Measurements from ENCODE around the gene NTN5. TPM values are rescaled to one million over a fixed set of nuclear protein-coding genes. Genes with fewer than 3 reads are reported as not detected.

NTN5 gene
- total and polyA plus RNA-seq, 9 of the 15 experiments (the other 6 are each of a cell fraction or from before 2014, with no cell fraction given), result not detected

- TF ChIP-seq ZNF695 (CRISPR knock-in tag; IDR thresholded peaks at IDR 0.05) (0 out of 2 replicates have a peak, but pooled peaks have one; percentile 5), ARID3B (CRISPR knock-in tag; IDR thresholded peaks at IDR 0.05; ENCODE audit: borderline replicate concordance) (no peak), CXXC5 (CRISPR knock-in tag; IDR thresholded peaks at IDR 0.05) (no peak), TAF7 (tag; IDR thresholded peaks at IDR 0.05) (no peak), ZNF830 (CRISPR knock-in tag; IDR thresholded peaks at IDR 0.05) (peak; percentile 30; the same call in 1 of the 2 replicates), MITF (IDR thresholded peaks at IDR 0.05) (no peak), CTCF (IDR thresholded peaks at IDR 0.05 in 2 of 3, conservative IDR thresholded peaks at IDR 0.05 in 1 of 3; ENCODE audit: insufficient read depth in 2 of 3, low read depth in 1 of 3, low read length in 3 of 3) (no peak), KDM1A (IDR thresholded peaks at IDR 0.05) (no peak), BACH1 (tag; IDR thresholded peaks at IDR 0.05) (no peak), MAFK (IDR thresholded peaks at IDR 0.05; ENCODE audit: low read length) (no peak), ZBTB7A (IDR thresholded peaks at IDR 0.05; ENCODE audit: borderline replicate concordance, control insufficient read depth, low read depth, low read length) (peak; percentile 52; the same call in 1 of the 2 replicates), MED1 (CRISPR knock-in tag; IDR thresholded peaks at IDR 0.05; ENCODE audit: borderline replicate concordance) (no peak), ASH1L (IDR thresholded peaks at IDR 0.05; ENCODE audit: borderline replicate concordance, low read depth, partially characterized antibody) (no peak), SNAPC5 (CRISPR knock-in tag; IDR thresholded peaks at IDR 0.05) (no peak), ZNF23 (CRISPR knock-in tag; IDR thresholded peaks at IDR 0.05) (no peak), NKRF (IDR thresholded peaks at IDR 0.05; ENCODE audit: borderline replicate concordance) (no peak), RBM39 (optimal IDR thresholded peaks at IDR 0.05; ENCODE audit: low read depth, low read length) (peak; percentile 24), LEF1 (IDR thresholded peaks at IDR 0.05) (no peak), ZKSCAN1 (IDR thresholded peaks at IDR 0.05; ENCODE audit: low read depth, low read length) (no peak), GABPB1 (CRISPR knock-in tag; IDR thresholded peaks at IDR 0.05) (no peak), DPF2 (IDR thresholded peaks at IDR 0.05) (no peak), ZNF165 (CRISPR knock-in tag; IDR thresholded peaks at IDR 0.05; ENCODE audit: borderline replicate concordance) (no peak), GTF2A2 (tag; IDR thresholded peaks at IDR 0.05) (no peak)
Measured at GRCh38 chr19:48614436-48615230, 58.2 kb downstream of the NTN5 start, which contains the start of gene FAM83E (continued).
